HepG2 (cell line): ENCODE measurements around the gene SEC14L6. TPM values are rescaled to one million over a fixed set of nuclear protein-coding genes. Genes with fewer than 3 reads are reported as not detected.

ENCODE experiments used
- ATAC-seq: fragments of 200-7000 bp; cut with Tn5 transposase; 3 replicates; pipeline ENCODE4 v1.9.1; 2020; ENCODE audit warnings: mild to moderate bottlenecking, moderate library complexity
- BruUV-seq: library from RNA; stranded (reverse); fragments of 400-500 nt; replicated peaks from 2 replicates; lab custom pipeline; 2021; lab: Mats Ljungman, UMichigan
- CTCF ChIA-PET: fragments of 300-600 bp; formaldehyde crosslinking; extraction: SDS; loops from one replicate; lab custom pipeline; 2021; ENCODE audit warnings: low total read pairs, inconsistent platforms, low intra/inter-chr PET ratio; lab: Yijun Ruan, JAX
- POLR2A ChIA-PET: fragments of 350-600 bp; sonication (Branson Sonifier 250); formaldehyde crosslinking; loops from one replicate; lab custom pipeline; 2020; ENCODE audit warnings: antibody characterized with exemption, inconsistent platforms; lab: Yijun Ruan, JAX
- DNase-seq: peaks from one replicate; pipeline ENCODE4 v3.0.0-alpha.2; 2015; ENCODE audit warnings: low spot score
- FAIRE-seq: peaks from 3 replicates; lab custom pipeline; 2011; peaks lifted over from hg19 to GRCh38; lab: Jason Lieb, UNC
- H2AFZ ChIP-seq: one replicate; pipeline ENCODE4 v1.6.1; 2011; ENCODE audit warnings: low read length, inconsistent platforms
- H3K27ac ChIP-seq: fragments of 300-600 bp; 3 replicates; pipeline ENCODE4 v1.8.0; 2011; ENCODE audit warnings: mixed run types, mild to moderate bottlenecking, mixed read lengths, low read length, inconsistent platforms; ENCODE audit not compliant: insufficient read depth; ENCODE audit errors: extremely low read length
- H3K27me3 ChIP-seq, 2 experiments: fragments of 200-600 bp in 1 of 2; 2 replicates in 1 of 2; 3 replicates in 1 of 2; pipeline versions ENCODE4 v1.6.0 to v1.8.0; 2011; ENCODE audit warnings: low read length in 2 of 2, mild to moderate bottlenecking in 2 of 2, moderate library complexity in 2 of 2, inconsistent platforms in 1 of 2; ENCODE audit not compliant: insufficient read depth in 2 of 2, control insufficient read depth in 1 of 2
- H3K36me3 ChIP-seq, 2 experiments: fragments of 200-600 bp in 1 of 2; replicated peaks in 1 of 2; 2 replicates in 1 of 2; 3 replicates in 1 of 2; pipeline versions ENCODE4 v1.5.1 to v1.8.0; 2011; ENCODE audit warnings: low read length in 2 of 2, inconsistent platforms in 1 of 2; ENCODE audit not compliant: insufficient read depth in 2 of 2, control insufficient read depth in 1 of 2
- H3K4me1 ChIP-seq: 2 replicates; pipeline ENCODE4 v1.5.1; 2012; ENCODE audit warnings: low read length, inconsistent platforms; ENCODE audit not compliant: insufficient read depth
- H3K4me2 ChIP-seq: 2 replicates; pipeline ENCODE4 v1.6.0; 2011; ENCODE audit warnings: low read depth, low read length, inconsistent platforms
- H3K4me3 ChIP-seq, 3 experiments: fragments of 200-600 bp in 1 of 3; sonication (generic), shearing (Covaris generic) in 1 of 3; replicated peaks in 1 of 3; 2 replicates each; pipeline ENCODE4 v1.5.1; 2011 to 2016; ENCODE audit warnings: low read length in 3 of 3, inconsistent platforms in 2 of 3, low read depth in 2 of 3, mild to moderate bottlenecking in 2 of 3, control low read depth in 1 of 3, mixed read lengths in 1 of 3; ENCODE audit not compliant: insufficient read depth in 1 of 3
- H3K79me2 ChIP-seq: one replicate; pipeline ENCODE4 v1.6.1; 2011; ENCODE audit warnings: low read length, inconsistent platforms; ENCODE audit not compliant: insufficient read depth
- H3K9ac ChIP-seq: 2 replicates; pipeline ENCODE4 v1.6.0; 2011; ENCODE audit warnings: mild to moderate bottlenecking, low read depth, low read length, inconsistent platforms; ENCODE audit not compliant: insufficient read depth
- H3K9me3 ChIP-seq: 2 replicates; pipeline ENCODE4 v1.5.1; 2012; ENCODE audit warnings: mild to moderate bottlenecking, low read length
- H4K20me1 ChIP-seq: 2 replicates; pipeline ENCODE4 v1.6.0; 2011; ENCODE audit warnings: inconsistent platforms, mild to moderate bottlenecking, low read length, moderate library complexity; ENCODE audit not compliant: insufficient read depth
- ELF3 ChIP-seq: IDR thresholded peaks from 2 replicates; pipeline ENCODE4 v1.6.1; 2016; ENCODE audit warnings: missing genetic modification reagents, missing compliant biosample characterization
- HDAC1 ChIP-seq: sonication (generic); formaldehyde crosslinking; IDR thresholded peaks from 2 replicates; pipeline ENCODE4 v1.5.1; 2020; ENCODE audit warnings: mild to moderate bottlenecking, missing genetic modification reagents
- HDAC2 ChIP-seq: sonication (generic); formaldehyde crosslinking; IDR thresholded peaks from 2 replicates; pipeline ENCODE4 v1.4.0; 2020; ENCODE audit warnings: missing genetic modification reagents
- HNF4G ChIP-seq, 2 experiments: sonication (generic) in 1 of 2; formaldehyde crosslinking in 1 of 2; IDR thresholded peaks; 2 replicates each; pipeline versions ENCODE4 v1.4.0 to v1.6.1; 2011 to 2020; ENCODE audit warnings: borderline replicate concordance in 2 of 2, low read depth in 2 of 2, mild to moderate bottlenecking in 2 of 2, low read length in 1 of 2, missing genetic modification reagents in 1 of 2, moderate library complexity in 1 of 2
- IRF2 ChIP-seq: IDR thresholded peaks from 2 replicates; pipeline ENCODE4 v1.6.1; 2018; ENCODE audit warnings: missing genetic modification reagents, missing compliant biosample characterization
- KDM6A ChIP-seq: IDR thresholded peaks from 2 replicates; pipeline ENCODE4 v1.6.1; 2016; ENCODE audit warnings: low read depth
- MXI1 ChIP-seq: IDR thresholded peaks from 3 replicates; pipeline ENCODE4 v1.6.1; 2012; ENCODE audit warnings: low read depth, low read length, inconsistent platforms, borderline replicate concordance
- NCOR1 ChIP-seq: fragments of 200-600 bp; sonication (generic); IDR thresholded peaks from 2 replicates; pipeline ENCODE4 v1.7.0; 2017; ENCODE audit warnings: antibody characterized with exemption, low read length, borderline replicate concordance
- PAXIP1 ChIP-seq: sonication (generic); formaldehyde crosslinking; conservative IDR thresholded peaks from 2 replicates; pipeline ENCODE4 v1.4.0; 2020; ENCODE audit warnings: mild to moderate bottlenecking, missing genetic modification reagents, moderate library complexity
- SP4 ChIP-seq: sonication (generic); formaldehyde crosslinking; IDR thresholded peaks from 2 replicates; pipeline ENCODE4 v1.8.1; 2023; ENCODE audit warnings: mild to moderate bottlenecking, missing genetic modification reagents
- TEAD3 ChIP-seq: optimal IDR thresholded peaks from 2 replicates; pipeline ENCODE3; 2016; ENCODE audit warnings: borderline replicate concordance
- ZBTB33 ChIP-seq: sonication (generic); formaldehyde crosslinking; IDR thresholded peaks from 2 replicates; pipeline ENCODE4 v1.4.0; 2020; ENCODE audit warnings: missing genetic modification reagents
- ZNF230 ChIP-seq: sonication (generic); formaldehyde crosslinking; IDR thresholded peaks from 2 replicates; pipeline ENCODE4 v1.4.0; 2020; ENCODE audit warnings: mild to moderate bottlenecking, missing genetic modification reagents
- ZNF235 ChIP-seq: sonication (generic); formaldehyde crosslinking; IDR thresholded peaks from 2 replicates; pipeline ENCODE4 v1.8.1; 2023; ENCODE audit warnings: mild to moderate bottlenecking, missing genetic modification reagents, borderline replicate concordance
- ZNF3 ChIP-seq: IDR thresholded peaks from 2 replicates; pipeline ENCODE4 v1.7.0; 2017; ENCODE audit warnings: inconsistent platforms
- ZNF556 ChIP-seq: sonication (generic); formaldehyde crosslinking; IDR thresholded peaks from 2 replicates; pipeline ENCODE4 v1.4.0; 2020; ENCODE audit warnings: mild to moderate bottlenecking, missing genetic modification reagents, borderline replicate concordance
- ZNF597 ChIP-seq: sonication (generic); formaldehyde crosslinking; IDR thresholded peaks from 2 replicates; pipeline ENCODE4 v1.5.0; 2020; ENCODE audit warnings: missing genetic modification reagents
- ZNF644 ChIP-seq: IDR thresholded peaks from 2 replicates; pipeline ENCODE4 v1.6.1; 2016; ENCODE audit warnings: low read depth
- ZNF781 ChIP-seq: sonication (generic); formaldehyde crosslinking; IDR thresholded peaks from 2 replicates; pipeline ENCODE4 v1.5.1; 2020; ENCODE audit warnings: borderline replicate concordance, mild to moderate bottlenecking, missing genetic modification reagents; ENCODE audit errors: not compliant biosample characterization
- WGBS: methylation state at CpG from one replicate; pipeline ENCODE4 v1.1.6; 2017; ENCODE audit warnings: low lambda C conversion rate; 5-methylcytosine and 5-hydroxymethylcytosine counted together
- in situ Hi-C: cut with HindIII; loops from 2 replicates; pipeline ENCODE4 v1.10.0; 2017; ENCODE audit warnings: low pct_unique_long_range_greater_than_20kb; ENCODE audit not compliant: extremely low pct_ligation_motif_present
- intact Hi-C: fragments of 100-400 bp; cut with micrococcal nuclease; formaldehyde crosslinking; loops from one replicate; pipeline ENCODE4 v1.10.0; 2022; ENCODE audit not compliant: unreplicated experiment
- polyA plus RNA-seq, 8 experiments: library from polyadenylated mRNA; depleted of rRNA in 3 of 8; stranded (reverse) in 7 of 8; unstranded in 1 of 8; fragments of >200 nt; fragmentation: Illumina TruSeq in 4 of 8; extraction: Trizol in 4 of 8; gene quantifications; 2 replicates each; pipeline versions ENCODE4 v1.2.1 to v1.2.3, GENCODE V29; 2011 to 2016; ENCODE audit warnings: low read depth in 4 of 8, missing spikeins in 1 of 8, mixed read lengths in 1 of 8; ENCODE audit not compliant: insufficient read depth in 1 of 8
- total RNA-seq, 5 experiments: library from RNA; depleted of rRNA; stranded (reverse); fragments of >200 nt; fragmentation: Illumina TruSeq; extraction: Trizol; gene quantifications; 2 replicates each; pipeline ENCODE4 v1.2.3, GENCODE V29; 2016; ENCODE audit warnings: low read depth in 1 of 5

Gene SEC14L6
- total and polyA plus RNA-seq, 2 of the 13 experiments (the other 11 are each of a cell fraction or from before 2014, with no cell fraction given), result 0.09 to 9.3 TPM

GRCh38 chr22:30566125-30566524 is 19.6 kb upstream of the SEC14L6 start:
- Histone ChIP-seq H3K27me3 (no peaks in the 10 kb centered on the region), H3K9me3 (no peaks in the 10 kb centered on the region), H3K79me2 (no peaks in the 10 kb centered on the region), H3K36me3 (no peaks in the 10 kb centered on the region), H3K4me3 (peak overlapping the region in 1 of 3 experiments; percentile 45; a peak in 2 of 6 replicates), H3K4me2 (peak overlapping the region; percentile 56), H3K27ac (no peak overlapping the region), H2AFZ (no peak overlapping the region), H3K9ac (no peak overlapping the region), H3K4me1 (peaks cover 46% of the 10 kb centered on the region), H4K20me1 (no peaks in the 10 kb centered on the region)
- in situ Hi-C loops, result no loop called here
- ChIA-PET CTCF (no interaction called here), POLR2A (interaction anchor here (1.1 to 2.1 kb wide), 2 partner anchors 25 to 143 kb away, joined by 3 to 7 read pairs; partner anchors contain the start of gene PES1)
- WGBS, result 0% methylated on average over 4 of the region's 7 CpGs
- DNase-seq, result peak; percentile 80
- FAIRE-seq, result peak; percentile 92
- intact Hi-C loops, result no loop called here
- no TSS peak for BruUV-seq
- ATAC-seq, result peak; percentile 93
- TF ChIP-seq ZNF3 (CRISPR knock-in tag) (no peak), ELF3 (peak; percentile 46; the same call in 1 of the 2 replicates), ZNF556 (CRISPR knock-in tag) (0 out of 2 replicates have a peak, but pooled peaks have one; percentile 54), HNF4G (IDR thresholded peaks at IDR 0.05; ENCODE audit: borderline replicate concordance, low read depth, low read length) (peak; percentile 73), HNF4G (CRISPR knock-in tag; IDR thresholded peaks at IDR 0.05; ENCODE audit: borderline replicate concordance, low read depth) (peak; percentile 69), ZNF644 (CRISPR knock-in tag) (0 out of 2 replicates have a peak, but pooled peaks have one; percentile 36), PAXIP1 (peak; percentile 71), NCOR1 (peak; percentile 41; the same call in 1 of the 2 replicates), ZNF235 (CRISPR knock-in tag) (no peak), ZNF597 (CRISPR knock-in tag) (no peak), TEAD3 (CRISPR knock-in tag) (peak; percentile 39), KDM6A (CRISPR knock-in tag) (0 out of 2 replicates have a peak, but pooled peaks have one; percentile 37), HDAC1 (CRISPR knock-in tag) (0 out of 2 replicates have a peak, but pooled peaks have one; percentile 46), HDAC2 (CRISPR knock-in tag) (peak; percentile 43; the same call in 1 of the 2 replicates), SP4 (CRISPR knock-in tag) (0 out of 2 replicates have a peak, but pooled peaks have one; percentile 14), MXI1 (peak; percentile 28; the same call in 1 of the 3 replicates), ZNF781 (CRISPR knock-in tag) (no peak), ZNF230 (no peak), IRF2 (peak; percentile 27; the same call in 1 of the 2 replicates), ZBTB33 (CRISPR knock-in tag) (no peak)
